Putamen (tissue), 1 donor: ENCODE results near the gene OSM.
"Not testable (repeated sequence)": the region's sequence is repeated elsewhere in the genome, so short reads cannot be mapped to it uniquely, and the experiment has no call there.

Experiments
- DNase-seq: peaks from one replicate; pipeline ENCODE4 v3.0.0-alpha.2; 2016; ENCODE audit warnings: low spot score

Gene OSM

DNA sequence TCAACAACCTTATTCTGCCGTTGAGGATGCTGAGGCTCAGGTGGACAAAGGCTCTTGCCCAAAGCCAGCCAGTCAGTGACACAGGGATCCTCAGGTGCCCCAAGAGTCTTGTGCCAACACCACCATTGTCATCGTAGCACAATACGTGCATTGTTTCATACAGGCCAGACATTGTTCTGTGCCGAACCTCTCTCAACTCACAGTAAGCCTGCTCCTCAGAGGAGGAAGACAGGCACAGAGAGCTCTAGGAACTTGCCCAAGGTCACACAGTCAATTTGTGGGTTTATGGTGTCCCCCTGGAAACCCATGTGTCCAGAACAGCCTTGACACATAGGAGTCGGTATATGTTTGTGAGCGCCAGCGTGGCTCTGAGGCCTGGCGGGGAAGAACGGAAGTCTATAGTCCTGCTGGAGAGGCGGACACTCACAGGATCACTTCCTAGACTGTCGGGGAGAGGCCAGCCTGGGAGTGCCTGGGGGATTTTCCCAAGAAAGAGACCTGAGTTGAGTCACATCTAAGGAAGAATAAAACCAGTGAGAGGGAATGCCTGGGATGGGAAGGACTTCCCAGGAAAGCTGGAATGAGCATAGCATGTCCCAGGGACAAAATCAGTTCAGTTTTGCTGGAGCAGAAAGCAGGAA, 40.3 kb downstream of the OSM start:
- no peak for DNase-seq

DNA sequence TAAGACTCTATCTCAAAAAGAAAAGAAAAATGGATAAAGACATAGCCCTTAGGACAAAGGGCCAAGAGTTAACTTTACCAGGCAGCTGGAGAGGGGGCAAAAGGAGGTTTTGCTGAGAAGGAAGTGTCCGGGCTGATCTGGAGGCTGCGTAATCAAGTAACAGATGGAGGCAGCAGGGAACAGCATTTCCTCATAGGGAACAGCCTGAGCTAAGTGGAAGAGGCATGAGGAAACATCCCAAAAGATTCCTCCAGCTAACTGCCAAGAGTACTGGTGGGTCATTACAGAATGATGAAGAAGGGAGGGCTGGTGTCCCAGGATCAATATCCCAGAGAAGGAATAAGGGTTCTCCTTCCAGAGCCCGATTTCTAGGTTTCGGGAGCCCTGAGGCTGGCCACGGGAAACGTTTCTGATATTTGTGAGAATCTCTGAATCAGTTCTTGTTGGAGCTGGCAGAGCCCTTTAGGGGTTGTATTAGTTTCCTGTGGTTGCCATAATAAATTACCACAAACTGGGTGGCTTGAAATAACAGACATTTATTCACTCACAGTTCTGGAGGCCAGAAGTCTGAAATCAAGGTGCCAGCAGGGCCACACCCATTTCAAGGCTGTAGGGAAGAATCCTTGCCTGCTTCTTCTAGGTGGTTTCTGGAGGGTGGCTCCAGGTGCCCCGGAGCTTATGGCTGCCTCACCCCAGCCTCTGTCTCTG, 41.3 kb downstream of the OSM start:
- no peak for DNase-seq

DNA sequence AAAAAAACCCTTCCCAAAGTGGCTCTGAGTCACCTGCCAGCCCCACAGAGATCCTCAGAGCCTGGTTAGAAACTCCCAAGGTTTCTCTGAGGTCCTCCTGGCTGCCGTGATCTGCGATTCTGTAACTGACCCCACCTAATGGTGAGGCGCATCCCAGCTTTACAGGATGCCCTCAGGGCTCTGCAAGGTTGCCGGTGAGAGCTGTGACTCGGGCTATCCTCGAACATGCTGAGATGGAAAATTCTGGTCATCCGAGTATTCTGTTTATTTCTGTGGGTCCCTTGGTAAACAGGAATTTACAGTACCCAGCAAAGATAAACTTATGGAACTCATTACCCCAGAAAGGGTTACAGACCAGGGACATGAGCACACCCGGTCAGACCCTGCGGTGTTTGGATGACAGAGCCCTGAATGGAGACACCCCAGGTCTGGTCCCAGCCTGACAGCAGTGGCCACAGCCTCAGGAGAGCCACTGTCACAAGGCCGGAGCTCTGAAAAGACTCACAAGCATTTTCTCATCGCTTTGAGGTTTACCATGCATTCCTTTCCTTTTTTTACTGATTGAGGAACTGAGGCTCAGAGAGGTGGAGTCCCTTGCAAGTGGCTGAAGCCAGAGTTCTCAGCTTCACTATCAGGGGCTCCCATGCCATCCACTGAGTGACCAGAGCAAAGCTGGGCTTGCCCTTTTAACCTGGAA, 42.3 kb downstream of the OSM start:
- no peak for DNase-seq

DNA sequence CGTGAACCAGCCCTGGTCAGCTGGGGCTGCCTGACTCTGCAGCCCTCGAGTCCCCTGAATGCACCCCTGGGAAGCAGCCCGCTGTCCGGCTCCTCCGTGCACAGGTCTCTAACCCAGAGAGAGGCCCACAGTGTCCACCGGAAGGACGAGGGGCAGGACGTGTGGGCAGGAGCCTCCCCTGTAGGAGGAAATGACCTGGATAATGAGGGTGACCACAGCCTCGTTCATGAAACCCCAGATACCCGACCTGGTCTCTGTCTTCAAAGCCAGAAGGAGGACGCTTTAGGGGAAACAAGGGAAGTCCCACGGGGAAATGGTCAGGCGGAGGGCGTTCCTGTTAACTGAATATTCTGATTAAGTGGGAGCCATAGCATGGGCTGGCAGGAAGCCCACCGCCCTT, 43.3 kb downstream of the OSM start:
- no peak for DNase-seq

DNA sequence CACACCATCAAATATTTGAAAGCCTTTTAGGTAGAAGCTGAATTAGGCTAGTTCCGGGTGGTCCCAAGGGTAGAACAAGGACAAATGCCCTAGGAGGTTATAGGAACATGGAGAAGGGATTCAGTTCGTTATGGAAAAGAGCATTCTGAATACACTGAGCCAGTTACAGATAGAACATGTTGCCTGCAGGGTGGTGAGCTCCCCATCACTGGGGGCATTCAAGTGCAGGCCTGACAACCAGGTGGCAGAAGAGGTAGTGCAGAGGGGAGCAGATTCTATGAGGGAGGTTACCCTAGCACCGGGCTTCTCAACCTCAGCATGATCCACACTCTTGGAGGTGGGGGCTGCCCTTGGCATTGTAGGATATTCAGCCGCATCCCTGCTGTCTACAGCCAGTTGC, 44.3 kb downstream of the OSM start:
- DNase-seq, result no peak

DNA sequence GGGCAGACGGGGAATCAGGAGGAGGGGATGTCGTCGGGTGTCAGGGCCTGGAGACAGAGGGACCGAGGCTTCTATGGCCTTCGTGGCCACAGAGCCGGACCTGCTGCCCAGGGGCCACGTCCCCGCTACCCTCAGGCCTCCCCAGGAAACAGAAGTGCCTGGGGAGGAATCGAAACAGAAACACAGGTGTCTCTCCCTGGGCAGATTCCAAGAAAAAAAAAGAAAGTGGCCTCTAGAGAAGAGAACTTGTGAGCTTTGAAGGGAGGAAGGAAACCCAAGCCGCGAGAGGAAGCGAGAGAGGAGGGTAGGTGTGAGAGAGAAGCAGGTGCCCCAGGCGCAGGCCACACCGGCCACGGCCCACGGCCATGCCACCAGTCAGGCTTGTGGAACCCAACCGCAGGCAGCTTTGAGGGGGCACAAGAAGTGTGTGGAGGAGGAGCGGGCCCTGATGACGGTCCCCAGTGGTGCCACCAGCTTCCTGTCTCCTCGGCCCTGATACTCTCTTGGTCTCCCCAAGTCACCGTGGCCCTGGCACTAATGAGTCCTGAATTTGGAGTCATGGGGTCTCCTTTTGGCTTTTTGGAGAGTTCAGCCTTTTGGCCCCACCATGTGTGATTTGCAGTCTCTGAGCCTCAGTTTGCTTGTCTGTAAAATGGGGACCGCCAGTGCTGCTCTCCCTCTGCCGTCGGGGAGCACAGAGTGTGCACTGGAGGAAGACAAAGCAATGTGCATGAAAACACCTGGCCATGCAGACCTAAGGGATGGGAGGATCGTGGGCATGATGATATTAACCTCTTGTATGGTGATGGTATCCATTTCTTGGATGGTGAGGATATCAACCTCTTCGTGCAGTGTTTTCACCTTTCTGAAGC, 45.3 kb downstream of the OSM start:
- DNase-seq, result no peak

DNA sequence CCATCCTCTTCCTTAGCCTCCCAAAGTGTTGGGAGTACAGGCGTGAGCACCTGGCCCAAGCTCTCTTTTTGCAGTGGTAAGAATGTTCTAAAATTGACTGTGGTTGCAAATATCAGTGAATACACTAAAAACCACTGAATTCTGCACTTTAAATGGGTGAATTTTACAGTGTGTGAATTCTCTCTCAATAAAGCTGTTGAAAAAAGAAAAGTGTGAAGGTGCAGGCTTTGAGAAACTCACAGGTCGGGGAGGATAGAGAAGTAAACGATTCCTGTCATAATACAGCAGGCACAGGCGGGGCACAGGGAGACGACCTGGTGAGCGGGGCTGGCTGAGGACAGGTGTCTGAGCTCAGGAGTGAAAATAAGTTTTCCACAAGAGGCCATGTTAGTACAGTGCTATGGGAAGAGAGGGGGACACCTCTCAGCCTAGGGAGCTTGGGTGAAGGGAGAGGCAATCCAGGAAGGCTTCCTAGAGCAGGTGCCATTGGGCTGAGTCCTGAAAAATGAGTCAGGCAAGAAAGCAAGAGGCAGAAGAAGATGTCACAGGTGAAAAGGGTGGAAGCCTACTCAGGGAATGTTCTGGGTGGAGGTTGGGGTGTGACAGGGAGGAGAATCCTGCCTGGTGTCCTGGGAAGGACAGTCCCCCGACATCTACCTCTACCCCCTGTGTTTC, 46.2 kb downstream of the OSM start:
- no peak for DNase-seq

DNA sequence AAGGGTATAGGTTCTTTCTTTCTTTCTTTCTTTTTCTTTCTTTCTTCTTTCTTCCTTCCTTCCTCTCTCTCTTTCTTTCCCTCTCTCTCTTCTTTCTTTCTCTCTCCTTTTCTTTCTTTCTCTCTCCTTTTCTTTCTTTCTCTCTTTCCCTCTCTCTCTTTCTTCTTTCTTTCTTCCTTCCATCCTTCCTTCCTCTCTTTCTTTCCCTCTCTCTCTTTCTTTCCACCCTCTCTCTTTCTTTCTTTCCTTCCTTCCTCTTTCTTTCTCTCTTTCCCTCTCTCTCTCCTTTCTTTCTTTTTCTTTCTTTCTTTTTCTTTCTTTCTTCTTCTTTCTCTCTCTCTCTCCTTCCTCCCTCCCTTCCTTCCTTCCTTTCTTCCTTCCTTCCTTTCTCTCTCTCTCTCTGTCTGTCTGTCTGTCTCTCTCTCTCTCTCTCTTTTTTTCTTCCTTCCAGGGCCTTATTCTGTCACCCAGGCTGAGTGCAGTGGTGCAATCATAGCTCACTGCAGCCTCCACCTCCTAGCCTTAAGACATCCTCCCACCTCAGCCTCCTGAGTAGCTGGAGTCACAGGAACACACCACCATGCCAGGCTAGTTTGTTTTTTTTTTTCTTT, 46.9 kb downstream of the OSM start:
- no peak for DNase-seq

DNA sequence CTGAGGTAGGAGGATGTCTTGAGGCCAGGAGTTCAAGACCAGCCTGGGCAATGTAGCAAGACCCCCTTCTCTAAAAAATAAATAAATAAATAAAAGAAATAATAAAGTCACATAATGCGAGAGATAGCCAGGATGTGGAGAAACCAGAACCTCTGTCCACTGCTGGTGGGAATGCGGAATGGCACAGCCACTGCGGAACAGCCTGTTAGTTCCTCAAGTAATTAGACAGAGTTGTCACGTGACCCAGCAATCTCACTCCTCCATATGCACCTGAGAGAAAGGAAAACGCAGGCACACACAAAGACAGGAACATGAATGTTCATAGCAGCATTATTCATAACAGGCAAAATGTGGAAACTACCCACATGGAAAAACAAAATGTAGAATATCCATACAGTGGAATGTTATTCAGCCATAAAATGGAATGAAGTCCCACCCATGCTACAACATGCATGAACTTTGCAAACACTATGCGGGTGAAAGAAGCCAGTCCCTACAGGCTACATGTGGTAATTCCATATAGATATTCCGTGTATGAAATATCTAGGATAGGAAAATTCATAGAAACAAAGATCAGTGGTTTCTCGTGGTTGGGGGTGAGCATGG, 47.5 kb downstream of the OSM start:
- DNase-seq, result no peak

DNA sequence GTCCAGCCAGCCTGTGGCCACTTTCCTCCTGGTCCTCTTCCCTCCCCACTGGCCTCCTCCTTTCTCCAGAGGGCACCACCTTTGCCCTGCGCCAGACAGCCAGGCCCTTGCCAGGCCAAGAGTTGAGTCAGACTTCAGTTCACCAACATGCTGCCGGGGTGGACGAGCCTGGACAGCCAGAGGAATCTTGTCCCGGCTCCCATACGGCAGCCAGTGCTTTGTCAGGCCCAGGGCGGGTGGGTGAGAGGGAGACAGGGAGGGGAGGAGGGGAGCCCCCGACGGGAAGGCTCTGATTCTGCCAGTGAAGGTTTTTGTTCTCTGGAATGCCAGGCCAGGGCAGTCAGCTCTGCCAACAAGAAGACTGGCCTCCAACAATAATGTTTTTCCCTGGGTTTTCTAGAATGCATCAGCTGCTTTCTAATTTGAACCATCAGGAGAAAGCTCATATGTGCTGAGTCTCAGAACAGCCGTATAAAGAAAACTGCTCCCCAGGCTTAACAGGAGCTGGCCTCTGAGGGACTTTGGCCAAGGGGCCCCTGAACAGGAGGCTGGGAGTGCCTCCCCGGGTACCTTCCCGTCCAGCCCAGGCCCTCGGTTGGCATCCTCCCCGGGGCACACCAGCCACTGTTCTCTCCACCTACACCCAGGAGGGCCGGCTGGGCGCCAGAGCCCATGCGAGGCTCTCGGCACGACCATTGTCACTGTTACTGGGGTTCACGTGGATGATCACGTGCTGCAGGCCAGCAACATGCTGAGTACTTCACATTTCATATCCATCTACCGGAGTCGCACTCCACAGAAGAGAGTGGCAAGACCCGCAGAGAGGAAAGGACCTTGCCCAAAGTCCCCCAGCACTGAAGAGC, 48.7 kb downstream of the OSM start:
- DNase-seq, result no peak

DNA sequence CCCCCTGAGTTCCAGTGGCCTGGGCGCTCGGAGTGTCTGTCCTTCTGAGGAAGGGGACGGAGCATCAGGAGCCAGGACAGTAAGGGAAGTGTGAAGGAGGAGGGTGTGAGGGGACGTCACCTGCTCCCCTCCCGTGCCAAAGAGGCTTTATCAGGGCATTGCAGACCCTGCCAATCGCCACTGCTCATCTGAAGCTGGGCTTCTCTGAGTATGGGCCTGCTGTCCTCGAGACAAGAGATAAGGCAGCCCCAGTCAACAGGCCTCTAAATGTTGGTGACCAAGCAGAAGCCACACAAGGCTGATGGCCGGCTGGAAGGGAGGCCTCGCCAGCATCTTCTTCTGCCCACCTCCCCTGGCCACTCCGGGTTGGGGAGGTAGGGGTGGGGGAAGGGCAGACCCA, 49.9 kb downstream of the OSM start:
- no peak for DNase-seq

DNA sequence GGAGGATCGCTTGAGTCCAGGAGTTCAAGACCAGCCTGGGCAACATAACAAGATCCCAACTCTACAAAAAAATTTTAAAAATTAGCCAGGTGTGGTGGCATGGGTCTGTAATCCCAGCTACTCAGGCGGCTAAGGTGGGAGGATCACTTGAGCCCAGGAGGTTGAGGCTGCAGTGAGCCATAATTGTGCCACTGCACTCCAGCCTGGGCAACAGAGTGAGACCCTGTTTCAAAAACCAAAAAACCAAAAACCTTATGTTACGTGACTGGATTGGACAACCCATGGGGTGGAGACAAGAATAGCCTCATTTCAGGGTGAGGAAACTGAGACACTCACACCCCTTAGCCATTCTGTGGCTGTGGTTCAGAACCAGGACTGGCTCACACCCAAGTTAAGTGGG, 50.4 kb downstream of the OSM start:
- DNase-seq, result not testable (repeated sequence)

DNA sequence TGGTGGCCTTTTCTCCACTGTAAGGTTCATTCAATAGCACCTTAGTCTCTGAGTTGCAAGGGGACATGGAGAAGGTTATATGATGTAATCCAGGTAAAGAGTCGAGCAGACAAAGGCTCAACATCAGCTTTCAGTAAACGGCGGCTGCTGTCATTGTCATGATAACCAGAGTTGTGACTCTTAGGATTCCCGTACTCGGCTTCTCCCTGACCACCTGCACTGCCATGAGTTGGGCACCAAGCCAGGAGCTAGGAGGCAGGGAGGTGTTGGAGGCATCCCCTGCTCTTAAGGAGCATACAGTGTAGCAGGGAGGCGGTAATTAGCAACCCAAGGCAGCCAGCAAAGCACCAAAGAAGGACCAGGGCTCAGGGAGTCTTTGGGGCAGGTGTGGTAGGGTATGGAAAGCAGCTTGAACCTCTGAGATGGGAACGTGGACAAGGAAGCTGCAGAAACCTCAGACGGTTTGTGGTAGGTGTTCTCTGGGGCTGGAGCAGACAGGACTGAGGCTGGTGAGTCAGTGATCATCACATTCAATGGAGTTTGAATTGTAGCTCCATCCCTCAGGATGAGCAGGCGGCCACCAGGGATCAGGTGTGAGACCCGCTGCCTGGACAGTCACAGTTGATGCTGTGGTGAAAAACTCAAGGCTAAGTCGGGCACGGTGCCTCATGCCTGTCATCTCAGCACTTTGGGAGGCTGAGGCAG, 51.8 kb downstream of the OSM start:
- DNase-seq, result no peak

DNA sequence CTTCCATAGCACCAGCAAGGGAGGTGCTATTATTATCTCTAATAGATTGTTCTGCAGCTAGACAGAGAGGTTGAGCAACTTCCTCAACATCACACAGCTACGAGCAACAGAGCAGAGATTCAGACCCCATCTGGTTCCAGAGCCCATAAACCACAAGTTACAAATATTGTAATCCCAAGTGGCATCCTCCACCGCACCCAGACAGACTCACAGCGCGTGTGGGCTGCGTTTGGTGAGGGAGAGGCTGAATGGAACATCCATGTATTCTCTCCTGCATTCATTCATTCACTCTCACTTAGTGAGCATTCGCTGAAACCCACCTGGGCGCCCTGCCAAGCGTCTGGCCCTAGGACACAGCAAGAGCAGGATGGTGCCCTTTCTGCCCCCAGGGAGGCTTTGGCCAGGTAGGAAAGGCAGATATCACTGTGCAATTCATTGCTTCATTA, 53.6 kb downstream of the OSM start:
- no peak for DNase-seq
